ENCODE data around the gene DHRS12. TPM values are rescaled to one million over a fixed set of nuclear protein-coding genes. Genes with fewer than 3 reads are reported as not detected.
A peak's percentile ranks its signal among the peaks of the same experiment; 100 is the strongest.

DHRS12 gene, protein sequence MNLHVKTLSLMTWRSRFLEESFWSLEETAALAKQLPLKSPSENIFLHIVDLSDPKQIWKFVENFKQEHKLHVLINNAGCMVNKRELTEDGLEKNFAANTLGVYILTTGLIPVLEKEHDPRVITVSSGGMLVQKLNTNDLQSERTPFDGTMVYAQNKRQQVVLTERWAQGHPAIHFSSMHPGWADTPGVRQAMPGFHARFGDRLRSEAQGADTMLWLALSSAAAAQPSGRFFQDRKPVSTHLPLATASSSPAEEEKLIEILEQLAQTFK
- total RNA-seq (9.4 TPM), polyA plus RNA-seq (ENCODE audit: insufficient read depth in 1 of 8, insufficient read length in 8 of 8, low replicate concordance in 1 of 8) (10 to 100 TPM in 7 of 8 donors, 1 to 10 TPM in 1; 9.7 to 16.2 (median 12.3) TPM)
- long read RNA-seq, donor 1: 0 reads
- long read RNA-seq, donor 2: 0 reads
- long read RNA-seq, donor 3: 0 reads
- long read RNA-seq, donor 4: 0 reads
- long read RNA-seq, donor 5, partial matches to known transcripts: 0 of 3 reads
- long read RNA-seq, donor 5, other reads (novel, unspliced or antisense): 0 of 3 reads
- long read RNA-seq, donor 6, partial matches to known transcripts: 0 of 2 reads
- long read RNA-seq, donor 6, other reads (novel, unspliced or antisense): 0 of 2 reads
- long read RNA-seq, donor 7: 0 reads
- long read RNA-seq, donor 8, partial matches to known transcripts: 0 of 2 reads
- long read RNA-seq, donor 8, other reads (novel, unspliced or antisense): 0 of 2 reads
- long read RNA-seq, donor 9: 0 reads
- long read RNA-seq, donor 10: 0 reads
- long read RNA-seq, donor 11, partial matches to known transcripts: 0 of 1 reads
- long read RNA-seq, donor 11, other reads (novel, unspliced or antisense): 0 of 1 reads

GRCh38 chr13:51803422-51804294, at the start of gene DHRS12:
TSS of gene DHRS12 (minus strand) at chr13:51804163. CDS start at chr13:51799659, 4,504 bp downstream.
- peak within 1 kb of the TSS; percentile 97 for H3K27ac ChIP-seq (ENCODE audit: low read length)
- peaks cover 8% of the 10 kb centered on the region for H3K36me3 ChIP-seq (ENCODE audit: control insufficient read depth, insufficient read depth, low read length)
- under 1% methylated on average over 91 of the region's 91 CpGs for WGBS (ENCODE audit: insufficient coverage)
- DNase-seq: peak; percentile 94
- H3K27me3 ChIP-seq (ENCODE audit: control insufficient read depth, insufficient read depth, low read length): no peaks in the 10 kb centered on the region
- H3K4me3 ChIP-seq (ENCODE audit: low read length): peak within 1 kb of the TSS; percentile 87
- H3K9me3 ChIP-seq (replicated peaks; ENCODE audit: control insufficient read depth, low read depth, low read length): no peaks in the 10 kb centered on the region
- H3K4me1 ChIP-seq (ENCODE audit: control insufficient read depth, insufficient read depth, low read length): peaks cover 34% of the 10 kb centered on the region

DNA sequence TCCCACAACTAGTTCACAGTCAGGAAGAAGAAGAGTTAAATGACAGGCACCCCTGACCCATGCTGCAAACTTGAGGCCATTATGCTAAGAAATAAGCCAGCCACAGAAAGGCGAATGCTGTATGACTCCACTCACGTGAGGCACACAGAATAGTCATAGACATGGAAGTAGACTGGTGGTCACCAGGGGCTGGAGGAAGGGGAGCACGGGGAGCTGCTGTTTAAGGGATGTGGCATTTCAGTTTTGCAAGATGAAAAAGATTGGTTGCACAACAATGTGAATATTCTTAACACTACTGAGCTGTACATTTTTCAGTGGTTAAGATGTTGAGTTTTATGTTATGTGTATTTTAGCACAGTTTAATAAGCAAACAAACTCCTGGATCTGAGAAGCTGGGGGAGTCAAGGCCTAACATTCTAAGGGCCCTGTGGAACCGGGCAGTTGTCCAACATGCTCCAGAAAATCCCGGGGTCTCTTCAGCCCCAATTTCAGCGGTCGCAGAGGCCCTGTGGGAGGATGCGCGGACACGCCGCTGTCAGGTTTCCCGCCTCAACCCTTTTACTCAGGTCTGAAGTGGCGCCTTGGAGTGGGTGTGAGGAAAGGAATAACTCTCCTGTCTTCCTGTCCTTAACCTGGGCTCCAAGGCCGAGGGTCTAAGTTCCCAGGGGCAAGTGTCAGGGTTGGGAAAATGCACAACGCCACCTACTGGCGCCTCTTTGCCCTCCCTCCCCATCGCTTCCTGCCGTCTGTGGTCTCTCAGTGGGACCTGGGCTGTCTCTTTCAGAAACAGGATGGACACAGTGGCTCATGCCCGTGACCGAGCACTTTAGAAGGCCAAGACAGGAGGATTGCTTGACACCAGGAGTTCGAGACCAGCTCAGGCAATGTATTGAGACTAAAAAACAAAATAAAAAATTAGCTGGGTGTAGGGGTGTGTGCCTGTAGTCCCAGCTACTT, 45.5 kb upstream of the DHRS12 start:
- 37% methylated on average over 11 of the region's 21 CpGs for WGBS (ENCODE audit: insufficient coverage)
- Histone ChIP-seq H3K27me3 (ENCODE audit: control insufficient read depth, insufficient read depth, low read length) (peaks cover 4% of the 10 kb centered on the region), H3K9me3 (replicated peaks; ENCODE audit: control insufficient read depth, low read depth, low read length) (no peaks in the 10 kb centered on the region), H3K4me1 (ENCODE audit: control insufficient read depth, insufficient read depth, low read length) (peaks cover 3% of the 10 kb centered on the region), H3K4me3 (ENCODE audit: low read length) (no peak overlapping the region), H3K27ac (ENCODE audit: low read length) (no peak overlapping the region), H3K36me3 (ENCODE audit: control insufficient read depth, insufficient read depth, low read length) (no peaks in the 10 kb centered on the region)
- DNase-seq: no peak

- no peaks in the 10 kb centered on the region for H3K9me3 ChIP-seq (replicated peaks; ENCODE audit: control insufficient read depth, low read depth, low read length)
- no peak for DNase-seq
- H3K4me3 ChIP-seq (ENCODE audit: low read length): no peak overlapping the region
- no peak overlapping the region for H3K27ac ChIP-seq (ENCODE audit: low read length)
- no peaks in the 10 kb centered on the region for H3K36me3 ChIP-seq (ENCODE audit: control insufficient read depth, insufficient read depth, low read length)
- H3K27me3 ChIP-seq (ENCODE audit: control insufficient read depth, insufficient read depth, low read length): peaks cover 4% of the 10 kb centered on the region
- peaks cover 3% of the 10 kb centered on the region for H3K4me1 ChIP-seq (ENCODE audit: control insufficient read depth, insufficient read depth, low read length)
- 89% methylated on average over 1 of the region's 4 CpGs for WGBS (ENCODE audit: insufficient coverage)
These were observed 44.7 kb upstream of the DHRS12 start for GRCh38 chr13:51848674-51849073.

DNA sequence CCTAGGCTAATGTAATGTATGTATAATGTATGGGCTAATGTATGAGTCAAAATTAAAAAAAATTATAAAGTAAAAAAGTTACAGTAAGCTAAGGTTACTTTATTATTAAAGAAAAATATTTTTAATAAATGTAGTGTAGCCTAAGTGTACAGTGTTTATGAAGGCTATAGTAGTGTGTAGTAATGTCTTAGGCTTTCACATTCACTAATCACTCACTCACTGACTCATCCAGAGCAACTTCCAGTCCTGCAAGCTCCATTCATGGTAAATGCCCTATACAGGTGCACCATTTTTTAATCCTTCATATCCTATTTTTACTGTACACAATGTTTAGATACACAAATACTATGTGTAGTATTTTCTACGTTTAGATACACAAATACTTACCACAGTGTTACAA, 42.8 kb upstream of the DHRS12 start:
- no CpG with 5 or more reads among the region's 1 CpG for WGBS (ENCODE audit: insufficient coverage)
- H3K27ac ChIP-seq (ENCODE audit: low read length): no peak overlapping the region
- H3K4me3 ChIP-seq (ENCODE audit: low read length): no peak overlapping the region
- H3K4me1 ChIP-seq (ENCODE audit: control insufficient read depth, insufficient read depth, low read length): peaks cover 3% of the 10 kb centered on the region
- H3K27me3 ChIP-seq (ENCODE audit: control insufficient read depth, insufficient read depth, low read length): peaks cover 4% of the 10 kb centered on the region
- DNase-seq: no peak
- no peaks in the 10 kb centered on the region for H3K36me3 ChIP-seq (ENCODE audit: control insufficient read depth, insufficient read depth, low read length)
- no peaks in the 10 kb centered on the region for H3K9me3 ChIP-seq (replicated peaks; ENCODE audit: control insufficient read depth, low read depth, low read length)

DNA sequence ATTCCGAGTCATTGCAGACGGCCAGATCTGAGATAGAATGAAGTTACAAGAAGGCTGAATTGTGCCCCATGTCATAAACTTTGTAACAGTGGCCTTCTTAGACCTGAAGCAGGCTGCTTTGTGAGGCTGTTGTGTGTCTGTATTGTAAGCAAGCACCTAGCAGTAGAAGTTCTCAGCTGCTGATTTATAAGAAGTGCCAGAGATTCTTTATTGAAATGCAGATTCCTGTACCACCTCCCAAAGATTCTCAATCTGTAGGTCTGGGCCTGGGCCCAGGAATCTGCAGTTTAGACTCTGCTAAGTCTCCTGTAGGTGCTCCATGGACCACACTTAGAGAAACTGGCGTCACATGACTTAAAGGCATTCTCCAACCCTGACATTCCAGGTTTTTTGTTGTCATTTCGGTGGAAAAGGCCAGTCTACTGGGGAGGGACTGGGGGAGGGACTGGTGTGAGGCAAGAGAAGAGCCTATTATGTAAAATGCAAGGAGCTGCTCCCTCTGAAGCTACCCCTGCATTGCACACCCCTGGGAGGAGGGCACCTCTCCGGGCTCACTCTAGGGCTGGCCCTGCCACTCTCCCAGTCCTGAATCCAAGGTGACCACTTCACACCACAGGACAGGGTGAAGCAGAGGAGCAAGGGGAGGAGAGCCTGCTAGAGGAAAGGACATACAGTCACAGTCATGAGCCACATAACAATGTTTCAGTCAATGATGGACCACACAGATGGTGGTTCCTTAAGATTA, 41.8 kb upstream of the DHRS12 start:
- Histone ChIP-seq H3K27me3 (ENCODE audit: control insufficient read depth, insufficient read depth, low read length) (peaks cover 4% of the 10 kb centered on the region), H3K9me3 (replicated peaks; ENCODE audit: control insufficient read depth, low read depth, low read length) (no peaks in the 10 kb centered on the region), H3K27ac (ENCODE audit: low read length) (no peak overlapping the region), H3K4me1 (ENCODE audit: control insufficient read depth, insufficient read depth, low read length) (peaks cover 3% of the 10 kb centered on the region), H3K36me3 (ENCODE audit: control insufficient read depth, insufficient read depth, low read length) (no peaks in the 10 kb centered on the region), H3K4me3 (ENCODE audit: low read length) (no peak overlapping the region)
- WGBS (ENCODE audit: insufficient coverage): 79% methylated on average over 3 of the region's 5 CpGs
- DNase-seq: no peak

- Histone ChIP-seq H3K9me3 (replicated peaks; ENCODE audit: control insufficient read depth, low read depth, low read length) (no peaks in the 10 kb centered on the region), H3K27ac (ENCODE audit: low read length) (no peak within 1 kb of the TSS), H3K27me3 (ENCODE audit: control insufficient read depth, insufficient read depth, low read length) (peaks cover 4% of the 10 kb centered on the region), H3K36me3 (ENCODE audit: control insufficient read depth, insufficient read depth, low read length) (no peaks in the 10 kb centered on the region), H3K4me1 (ENCODE audit: control insufficient read depth, insufficient read depth, low read length) (peaks cover 3% of the 10 kb centered on the region), H3K4me3 (ENCODE audit: low read length) (no peak within 1 kb of the TSS)
- 41% methylated on average over 15 of the region's 20 CpGs for WGBS (ENCODE audit: insufficient coverage)
- DNase-seq: peak; percentile 25
These were observed 41.1 kb upstream of the DHRS12 start, which contains the start of gene TMEM272 for GRCh38 chr13:51844862-51845573. TSS of gene TMEM272 (minus strand) at chr13:51845177. CDS start at chr13:51838530, 6,647 bp downstream.

DNA sequence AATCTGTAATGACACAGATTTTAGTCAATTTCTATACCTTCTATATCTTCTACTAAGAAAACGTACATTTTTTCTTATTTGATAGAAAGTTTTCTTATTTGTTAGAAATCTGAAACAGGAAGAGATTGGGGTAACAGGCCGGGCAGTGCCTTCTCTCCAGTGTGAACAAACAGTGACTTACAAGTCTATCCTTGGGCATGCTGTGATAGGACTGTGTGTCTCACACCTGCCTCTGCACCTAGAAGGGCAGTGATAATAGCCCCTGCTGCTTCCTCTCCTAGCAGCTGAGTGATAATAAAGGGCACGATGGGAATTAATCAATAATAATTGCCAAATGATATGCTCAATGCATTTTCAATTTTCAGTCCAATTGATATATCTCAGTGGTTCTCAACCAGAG, 39.6 kb upstream of the DHRS12 start:
- no peak overlapping the region for H3K27ac ChIP-seq (ENCODE audit: low read length)
- no peak overlapping the region for H3K4me3 ChIP-seq (ENCODE audit: low read length)
- H3K9me3 ChIP-seq (replicated peaks; ENCODE audit: control insufficient read depth, low read depth, low read length): no peaks in the 10 kb centered on the region
- H3K27me3 ChIP-seq (ENCODE audit: control insufficient read depth, insufficient read depth, low read length): peaks cover 4% of the 10 kb centered on the region
- WGBS (ENCODE audit: insufficient coverage): 43% methylated on average over 1 of the region's 3 CpGs
- peaks cover 3% of the 10 kb centered on the region for H3K4me1 ChIP-seq (ENCODE audit: control insufficient read depth, insufficient read depth, low read length)
- H3K36me3 ChIP-seq (ENCODE audit: control insufficient read depth, insufficient read depth, low read length): no peaks in the 10 kb centered on the region
- DNase-seq: no peak

DNA sequence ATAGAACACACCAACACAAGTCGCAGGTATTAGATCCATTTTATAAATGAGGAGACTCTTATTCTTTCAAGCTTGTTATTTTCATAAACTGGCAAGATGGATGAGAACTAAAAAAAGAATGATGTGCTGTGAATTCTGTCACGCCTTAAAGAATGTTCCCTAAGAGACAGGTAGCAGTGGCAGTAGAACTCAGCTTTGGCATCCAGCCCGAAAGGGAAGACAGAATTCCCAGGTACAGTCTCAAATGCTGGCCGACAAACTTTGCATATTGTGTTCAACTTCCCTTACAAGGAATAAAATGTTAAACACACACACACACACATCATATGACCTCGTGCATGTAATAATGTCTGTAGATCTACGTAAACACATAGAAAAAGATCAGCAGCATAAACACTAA, 37.8 kb upstream of the DHRS12 start:
- WGBS (ENCODE audit: insufficient coverage): 60% methylated on average over 1 of the region's 6 CpGs
- DNase-seq: no peak

More for the DNA sequence above, 37.8 kb upstream of the DHRS12 start:
- Histone ChIP-seq H3K27ac (ENCODE audit: low read length) (no peak overlapping the region), H3K36me3 (ENCODE audit: control insufficient read depth, insufficient read depth, low read length) (no peaks in the 10 kb centered on the region), H3K4me1 (ENCODE audit: control insufficient read depth, insufficient read depth, low read length) (peaks cover 3% of the 10 kb centered on the region), H3K27me3 (ENCODE audit: control insufficient read depth, insufficient read depth, low read length) (peaks cover 4% of the 10 kb centered on the region), H3K4me3 (ENCODE audit: low read length) (no peak overlapping the region), H3K9me3 (replicated peaks; ENCODE audit: control insufficient read depth, low read depth, low read length) (no peaks in the 10 kb centered on the region)
